Measurements from ENCODE around the gene BAG1.

Gene BAG1

GRCh38 chr9:33264003-33264472, 470 bp downstream of the BAG1 start:
- H3K4me3 Mint-ChIP-seq: peak overlapping the region; percentile 96
- peaks cover 3% of the 10 kb centered on the region for H3K27me3 Mint-ChIP-seq (ENCODE audit: low read depth, poor library complexity)
- H3K36me3 Mint-ChIP-seq (ENCODE audit: low read depth): peaks cover 45% of the 10 kb centered on the region
- TF ChIP-seq CTCF (IDR thresholded peaks at IDR 0.05): no peak
- peak overlapping the region; percentile 40 for H3K27ac Mint-ChIP-seq
- H3K9me3 Mint-ChIP-seq: no peaks in the 10 kb centered on the region
- H3K4me1 Mint-ChIP-seq: peaks cover 32% of the 10 kb centered on the region
- DNase-seq: no peak

- H3K4me3 Mint-ChIP-seq: peak overlapping the region; percentile 96
- H3K9me3 Mint-ChIP-seq: no peaks in the 10 kb centered on the region
- H3K4me1 Mint-ChIP-seq: peaks cover 32% of the 10 kb centered on the region
- peak overlapping the region; percentile 40 for H3K27ac Mint-ChIP-seq
- no peak for DNase-seq
- peaks cover 3% of the 10 kb centered on the region for H3K27me3 Mint-ChIP-seq (ENCODE audit: low read depth, poor library complexity)
- no peak for TF ChIP-seq CTCF (IDR thresholded peaks at IDR 0.05)
- peaks cover 47% of the 10 kb centered on the region for H3K36me3 Mint-ChIP-seq (ENCODE audit: low read depth)
Observed at GRCh38 chr9:33263131-33264002, 1.1 kb downstream of the BAG1 start.

- DNase-seq: no peak
- no peak overlapping the region for H3K27ac Mint-ChIP-seq
- TF ChIP-seq CTCF (IDR thresholded peaks at IDR 0.05): no peak
- no peaks in the 10 kb centered on the region for H3K9me3 Mint-ChIP-seq
- peaks cover 60% of the 10 kb centered on the region for H3K36me3 Mint-ChIP-seq (ENCODE audit: low read depth)
- peaks cover 3% of the 10 kb centered on the region for H3K27me3 Mint-ChIP-seq (ENCODE audit: low read depth, poor library complexity)
- peaks cover 18% of the 10 kb centered on the region for H3K4me1 Mint-ChIP-seq
- H3K4me3 Mint-ChIP-seq: no peak overlapping the region
Observed at GRCh38 chr9:33260372-33260771, 4.1 kb downstream of the BAG1 start.

- H3K9me3 Mint-ChIP-seq: no peaks in the 10 kb centered on the region
- H3K36me3 Mint-ChIP-seq (ENCODE audit: low read depth): peaks cover 79% of the 10 kb centered on the region
- H3K4me3 Mint-ChIP-seq: no peak overlapping the region
- H3K4me1 Mint-ChIP-seq: no peaks in the 10 kb centered on the region
- DNase-seq: no peak
- H3K27ac Mint-ChIP-seq: no peak overlapping the region
- TF ChIP-seq CTCF (IDR thresholded peaks at IDR 0.05): no peak
- H3K27me3 Mint-ChIP-seq (ENCODE audit: low read depth, poor library complexity): no peaks in the 10 kb centered on the region
Observed at GRCh38 chr9:33257276-33257675, 7.2 kb downstream of the BAG1 start.

- Mint-ChIP-seq H3K9me3 (no peaks in the 10 kb centered on the region), H3K27me3 (ENCODE audit: low read depth, poor library complexity) (peaks cover 3% of the 10 kb centered on the region), H3K4me1 (no peaks in the 10 kb centered on the region), H3K4me3 (no peak overlapping the region), H3K36me3 (ENCODE audit: low read depth) (peaks cover 76% of the 10 kb centered on the region), H3K27ac (no peak overlapping the region)
- no peak for TF ChIP-seq CTCF (IDR thresholded peaks at IDR 0.05)
- DNase-seq: no peak
Observed at GRCh38 chr9:33256236-33256635, 8.3 kb downstream of the BAG1 start.

GRCh38 chr9:33255471-33255870, 9.0 kb downstream of the BAG1 start:
- Mint-ChIP-seq H3K9me3 (no peaks in the 10 kb centered on the region), H3K27me3 (ENCODE audit: low read depth, poor library complexity) (peaks cover 3% of the 10 kb centered on the region), H3K4me3 (no peak overlapping the region), H3K4me1 (no peaks in the 10 kb centered on the region), H3K27ac (no peak overlapping the region), H3K36me3 (ENCODE audit: low read depth) (peaks cover 73% of the 10 kb centered on the region)
- no peak for DNase-seq
- no peak for TF ChIP-seq CTCF (IDR thresholded peaks at IDR 0.05)
